GM12878 (cell line): ENCODE results near the gene MEI1. TPM values are rescaled to one million over a fixed set of nuclear protein-coding genes. Genes with fewer than 3 reads are reported as not detected.
A peak's percentile ranks its signal among the peaks of the same experiment; 100 is the strongest.

Experiments used
- ATAC-seq: fragments of 200-7000 bp; cut with Tn5 transposase; 3 replicates; pipeline ENCODE4 v1.9.1; 2020; ENCODE audit warnings: mild to moderate bottlenecking, moderate library complexity
- BruUV-seq: library from RNA; stranded (reverse); fragments of 400-500 nt; replicated peaks from 2 replicates; lab custom pipeline; 2021; lab: Mats Ljungman, UMichigan
- CTCF ChIA-PET: fragments of 300-600 bp; sonication (Branson Sonifier 250); formaldehyde crosslinking; extraction: SDS; loops from one replicate; lab custom pipeline; 2021; ENCODE audit warnings: inconsistent platforms; lab: Yijun Ruan, JAX
- POLR2A ChIA-PET: fragments of 350-600 bp; formaldehyde crosslinking; extraction: SDS; loops from one replicate; lab custom pipeline; 2021; ENCODE audit warnings: inconsistent platforms; lab: Charles Lee
- RAD21 ChIA-PET: fragments of 300-600 bp; sonication (Branson Sonifier 250); formaldehyde crosslinking; loops from one replicate; lab custom pipeline; 2023; ENCODE audit warnings: antibody characterized with exemption; ENCODE audit not compliant: unreplicated experiment; lab: Charles Lee
- SMC1A ChIA-PET: fragments of 300-600 bp; sonication (Branson Sonifier 250); formaldehyde crosslinking; loops from one replicate; lab custom pipeline; 2023; ENCODE audit not compliant: unreplicated experiment, uncharacterized antibody; lab: Charles Lee
- DNase-seq: peaks from one replicate; pipeline ENCODE4 v3.0.0-alpha.2; 2011; ENCODE audit warnings: low read depth, low spot score
- FAIRE-seq: peaks from 3 replicates; lab custom pipeline; 2011; peaks lifted over from hg19 to GRCh38; lab: Jason Lieb, UNC
- H2AFZ ChIP-seq: 2 replicates; pipeline ENCODE4 v1.6.0; 2011; ENCODE audit warnings: low read depth, low read length, control low read depth; ENCODE audit not compliant: control insufficient read depth
- H3K27ac ChIP-seq: 2 replicates; pipeline ENCODE4 v1.5.1; 2011; ENCODE audit warnings: control low read depth; ENCODE audit not compliant: control insufficient read depth, insufficient read depth
- H3K27me3 ChIP-seq, 2 experiments: replicated peaks in 1 of 2; 2 replicates each; pipeline versions ENCODE4 v1.6.0 to v1.6.1; 2011; ENCODE audit warnings: low read length in 1 of 2; ENCODE audit not compliant: control insufficient read depth in 2 of 2, insufficient read depth in 2 of 2
- H3K36me3 ChIP-seq, 2 experiments: 2 replicates each; pipeline ENCODE4 v1.5.1; 2011; ENCODE audit warnings: low read length in 1 of 2; ENCODE audit not compliant: control insufficient read depth in 2 of 2, insufficient read depth in 2 of 2
- H3K4me1 ChIP-seq: 2 replicates; pipeline ENCODE4 v1.6.1; 2011; ENCODE audit warnings: mild to moderate bottlenecking, low read length, moderate library complexity, mixed read lengths; ENCODE audit not compliant: control insufficient read depth, insufficient read depth
- H3K4me2 ChIP-seq: 2 replicates; pipeline ENCODE4 v1.6.0; 2011; ENCODE audit warnings: control low read depth; ENCODE audit not compliant: control insufficient read depth, insufficient read depth
- H3K4me3 ChIP-seq: fragments of 200-600 bp; sonication (generic); 2 replicates; pipeline ENCODE4 v1.5.1; 2016
- H3K79me2 ChIP-seq: 2 replicates; pipeline ENCODE4 v1.6.0; 2011; ENCODE audit warnings: low read length; ENCODE audit not compliant: control insufficient read depth, insufficient read depth
- H3K9ac ChIP-seq: 2 replicates; pipeline ENCODE4 v1.8.0; 2011; ENCODE audit warnings: low read length, control low read depth, mixed read lengths; ENCODE audit not compliant: control insufficient read depth, insufficient read depth
- H3K9me3 ChIP-seq: replicated peaks from 3 replicates; pipeline ENCODE4 v1.5.1; 2011; ENCODE audit warnings: mild to moderate bottlenecking, low read length; ENCODE audit not compliant: control insufficient read depth, insufficient read depth
- H4K20me1 ChIP-seq: 2 replicates; pipeline ENCODE4 v1.6.0; 2011; ENCODE audit not compliant: control insufficient read depth, insufficient read depth
- ATF7 ChIP-seq: fragments of 450-650 bp; IDR thresholded peaks from 2 replicates; pipeline ENCODE4 v1.6.1; 2016; ENCODE audit warnings: low read depth, mild to moderate bottlenecking
- CHD2 ChIP-seq: IDR thresholded peaks from 2 replicates; pipeline ENCODE4 v1.6.1; 2011; ENCODE audit warnings: low read depth, low read length, improper control_type of control experiment, borderline replicate concordance
- EZH2 ChIP-seq: IDR thresholded peaks from 2 replicates; pipeline ENCODE4 v1.6.1; 2012; ENCODE audit warnings: low read depth, mild to moderate bottlenecking, control low read depth, inconsistent platforms, low read length, borderline replicate concordance; ENCODE audit not compliant: control insufficient read depth
- IRF4 ChIP-seq: IDR thresholded peaks from 2 replicates; pipeline ENCODE4 v1.6.1; 2011; ENCODE audit warnings: low read depth, low read length
- JUND ChIP-seq: IDR thresholded peaks from 2 replicates; pipeline ENCODE4 v1.6.1; 2012; ENCODE audit warnings: low read depth, mild to moderate bottlenecking, low read length, improper control_type of control experiment, moderate library complexity
- LARP7 ChIP-seq: fragments of 450-650 bp; IDR thresholded peaks from 2 replicates; pipeline ENCODE4 v1.6.1; 2017; ENCODE audit warnings: mild to moderate bottlenecking
- NFYB ChIP-seq: IDR thresholded peaks from 2 replicates; pipeline ENCODE4 v1.6.1; 2011; ENCODE audit warnings: low read depth, mild to moderate bottlenecking, low read length, improper control_type of control experiment, moderate library complexity; ENCODE audit not compliant: insufficient read depth
- PAX5 ChIP-seq: IDR thresholded peaks from 2 replicates; pipeline ENCODE4 v1.6.1; 2011; ENCODE audit warnings: low read depth, low read length, borderline replicate concordance
- PAX8 ChIP-seq: fragments of 450-650 bp; IDR thresholded peaks from 2 replicates; pipeline ENCODE4 v1.6.1; 2017; ENCODE audit warnings: mild to moderate bottlenecking, moderate library complexity
- PML ChIP-seq: IDR thresholded peaks from 2 replicates; pipeline ENCODE4 v1.6.1; 2012; ENCODE audit warnings: low read length, inconsistent platforms
- POLR2AphosphoS5 ChIP-seq: IDR thresholded peaks from 2 replicates; pipeline ENCODE4 v1.6.1; 2011; ENCODE audit warnings: mild to moderate bottlenecking, low read length, inconsistent platforms
- RBBP5 ChIP-seq: fragments of 200-600 bp; sonication (generic); conservative IDR thresholded peaks from 2 replicates; pipeline ENCODE4 v1.6.1; 2016
- RFX5 ChIP-seq: IDR thresholded peaks from 2 replicates; pipeline ENCODE4 v1.6.1; 2011; ENCODE audit warnings: low read depth, low read length, improper control_type of control experiment
- SMAD1 ChIP-seq: fragments of 450-650 bp; IDR thresholded peaks from 2 replicates; pipeline ENCODE4 v1.6.1; 2018; ENCODE audit warnings: mild to moderate bottlenecking, low read depth; ENCODE audit not compliant: partially characterized antibody
- SUZ12 ChIP-seq: fragments of 200-600 bp; sonication (generic); IDR thresholded peaks from one replicate; pipeline ENCODE4 v1.6.1; 2018; ENCODE audit warnings: antibody characterized with exemption, mild to moderate bottlenecking; ENCODE audit not compliant: unreplicated experiment
- TCF7 ChIP-seq: IDR thresholded peaks from 2 replicates; pipeline ENCODE4 v1.6.1; 2014; ENCODE audit warnings: antibody characterized with exemption, borderline replicate concordance
- YBX1 ChIP-seq: fragments of 450-650 bp; IDR thresholded peaks from 2 replicates; pipeline ENCODE4 v1.6.1; 2016; ENCODE audit warnings: antibody characterized with exemption
- WGBS: methylation state at CpG from one replicate; pipeline ENCODE4 v1.1.6; 2016; ENCODE audit warnings: low lambda C conversion rate; ENCODE audit not compliant: insufficient replicate concordance, insufficient coverage; ENCODE audit errors: missing lambda C conversion rate; 5-methylcytosine and 5-hydroxymethylcytosine counted together
- in situ Hi-C: fragments of 300-500 bp; cut with MboI; formaldehyde crosslinking; loops from 9 replicates; pipeline ENCODE4 v1.14.3; 2018; ENCODE audit warnings: mixed read lengths
- intact Hi-C: fragments of 100-400 bp; cut with micrococcal nuclease; formaldehyde crosslinking; loops from one replicate; pipeline ENCODE4 v1.14.2; 2022; ENCODE audit not compliant: unreplicated experiment
- polyA plus RNA-seq, 11 experiments: library from polyadenylated mRNA; depleted of rRNA in 4 of 11; unstranded in 6 of 11; stranded (reverse) in 5 of 11; fragments of >200 nt; fragmentation: Nextera tagmentation in 4 of 11; fragmentation: Illumina TruSeq in 1 of 11; extraction: Ambion mirVana in 4 of 11; extraction: Trizol in 1 of 11; gene quantifications; 1 replicate in 1 of 11; 2 replicates in 10 of 11; pipeline versions ENCODE4 v1.2.1 to v1.2.3, GENCODE V29; 2011 to 2016; ENCODE audit warnings: inconsistent platforms in 2 of 11, missing spikeins in 2 of 11, low read depth in 1 of 11
- total RNA-seq, 4 experiments: library from RNA; depleted of rRNA in 3 of 4; stranded (reverse); fragments of >200 nt in 3 of 4; fragmentation: Illumina TruSeq in 1 of 4; extraction: Trizol in 1 of 4; gene quantifications; 2 replicates each; pipeline versions ENCODE4 v1.2.1 to v1.2.3, GENCODE V29; 2013 to 2021
- TF ChIP-seq, protein P1 (sequence below): IDR thresholded peaks from 2 replicates; pipeline ENCODE4 v1.6.1; 2012; ENCODE audit warnings: improper control_type of control experiment, low read depth, low read length; ENCODE audit not compliant: insufficient replicate concordance
- TF ChIP-seq, protein P2 (sequence below): IDR thresholded peaks from 2 replicates; pipeline ENCODE4 v1.6.1; 2012; ENCODE audit warnings: low read depth, low read length, improper control_type of control experiment

The MEI1 gene
- total and polyA plus RNA-seq, 10 of the 15 experiments (the other 5 are each of a cell fraction or from before 2014, with no cell fraction given): 27.9 to 48.9 (median 35.8) TPM

DNA sequence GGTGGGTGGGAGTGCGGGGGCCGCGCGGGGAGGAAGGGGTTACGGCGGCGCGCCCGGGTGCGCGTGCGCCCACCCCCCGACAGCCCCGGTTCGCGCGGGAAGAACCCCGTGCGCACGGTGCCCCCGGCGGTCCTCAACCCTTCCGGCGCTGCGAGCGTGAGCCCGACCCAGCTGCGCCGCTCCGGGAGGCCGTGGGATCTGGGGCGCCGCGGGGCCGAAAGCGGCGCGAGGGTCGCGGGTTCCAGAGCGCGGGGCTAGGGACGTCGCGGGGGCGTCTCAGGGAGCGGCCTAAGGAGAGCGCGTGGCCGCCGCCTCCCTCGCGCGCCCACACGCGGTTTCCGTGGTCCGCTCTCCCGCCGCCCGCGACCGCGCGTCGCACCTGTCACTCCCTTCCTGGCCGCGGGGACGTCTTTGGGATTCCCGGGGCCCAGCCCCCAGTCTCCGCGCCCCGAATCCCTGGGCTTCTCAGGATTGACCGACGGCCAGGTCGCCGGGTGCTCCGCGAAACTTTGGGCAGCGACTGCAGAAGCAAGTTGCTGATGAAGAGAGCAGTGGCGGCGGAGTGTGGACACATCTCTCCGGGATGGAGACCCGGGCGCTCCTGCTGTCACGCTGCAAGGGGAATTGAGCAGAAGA, 134.2 kb downstream of the MEI1 start:
- BruUV-seq: no TSS peak
- Histone ChIP-seq H2AFZ (no peak overlapping the region), H3K4me1 (peaks cover 13% of the 10 kb centered on the region), H4K20me1 (no peaks in the 10 kb centered on the region; the same call in 1 of the 2 replicates), H3K27ac (peak overlapping the region; percentile 95), H3K9me3 (no peaks in the 10 kb centered on the region; the same call in 2 of the 3 replicates), H3K4me3 (peak overlapping the region; percentile 92), H3K9ac (peak overlapping the region; percentile 88), H3K27me3 (no peaks in the 10 kb centered on the region), H3K4me2 (peak overlapping the region; percentile 73; the same call in 1 of the 2 replicates), H3K79me2 (peaks cover 65% of the 10 kb centered on the region), H3K36me3 (peaks cover 2 to 17% of the 10 kb centered on the region in 2 experiments; a peak in 3 of 4 replicates)
- ChIA-PET POLR2A (interaction anchor here (0.6 to 7.8 kb wide), 20 partner anchors 11 to 365 kb away, joined by 3 to 72 read pairs (median 6); partner anchors contain the start of genes ACO2, CCDC134, CENPM and NDUFA6), SMC1A (interaction anchor here (0.7 to 6.2 kb wide), 19 partner anchors 12 to 118 kb away, joined by 3 to 62 read pairs (median 8); partner anchors contain the start of genes CCDC134 and SMIM45), CTCF (interaction anchor here (0.6 to 5.2 kb wide), 15 partner anchors 9 to 136 kb away, joined by 3 to 51 read pairs (median 6); no protein-coding TSS in a partner anchor), RAD21 (interaction anchor here (0.6 to 11.0 kb wide), 17 partner anchors 10 to 137 kb away, joined by 3 to 84 read pairs (median 4); partner anchors contain the start of genes CCDC134 and TNFRSF13C)
- in situ Hi-C loops (loop anchor here (5.0 kb wide), 1 partner anchor 114 kb away; the partner anchor contains the start of gene CENPM), intact Hi-C loops (loop anchor here (1.0 to 5.0 kb wide), 4 partner anchors 29 to 605 kb away; no protein-coding TSS in a partner anchor)
- 1% methylated on average over 78 of the region's 86 CpGs for WGBS
- FAIRE-seq: no peak
- ATAC-seq: peak; percentile 15
- no peak for DNase-seq
- TF ChIP-seq JUND (no peak), LARP7 (peak; percentile 92), POLR2AphosphoS5 (no peak), SMAD1 (no peak), EZH2 (no peak), TCF7 (no peak), PAX8 (no peak), NFYB (no peak), YBX1 (no peak), RBBP5 (no peak), RFX5 (no peak), IRF4 (no peak), CHD2 (no peak), PAX5 (no peak), ATF7 (no peak), SUZ12 (no peak), PML (no peak)
- TF ChIP-seq, protein P1, sequence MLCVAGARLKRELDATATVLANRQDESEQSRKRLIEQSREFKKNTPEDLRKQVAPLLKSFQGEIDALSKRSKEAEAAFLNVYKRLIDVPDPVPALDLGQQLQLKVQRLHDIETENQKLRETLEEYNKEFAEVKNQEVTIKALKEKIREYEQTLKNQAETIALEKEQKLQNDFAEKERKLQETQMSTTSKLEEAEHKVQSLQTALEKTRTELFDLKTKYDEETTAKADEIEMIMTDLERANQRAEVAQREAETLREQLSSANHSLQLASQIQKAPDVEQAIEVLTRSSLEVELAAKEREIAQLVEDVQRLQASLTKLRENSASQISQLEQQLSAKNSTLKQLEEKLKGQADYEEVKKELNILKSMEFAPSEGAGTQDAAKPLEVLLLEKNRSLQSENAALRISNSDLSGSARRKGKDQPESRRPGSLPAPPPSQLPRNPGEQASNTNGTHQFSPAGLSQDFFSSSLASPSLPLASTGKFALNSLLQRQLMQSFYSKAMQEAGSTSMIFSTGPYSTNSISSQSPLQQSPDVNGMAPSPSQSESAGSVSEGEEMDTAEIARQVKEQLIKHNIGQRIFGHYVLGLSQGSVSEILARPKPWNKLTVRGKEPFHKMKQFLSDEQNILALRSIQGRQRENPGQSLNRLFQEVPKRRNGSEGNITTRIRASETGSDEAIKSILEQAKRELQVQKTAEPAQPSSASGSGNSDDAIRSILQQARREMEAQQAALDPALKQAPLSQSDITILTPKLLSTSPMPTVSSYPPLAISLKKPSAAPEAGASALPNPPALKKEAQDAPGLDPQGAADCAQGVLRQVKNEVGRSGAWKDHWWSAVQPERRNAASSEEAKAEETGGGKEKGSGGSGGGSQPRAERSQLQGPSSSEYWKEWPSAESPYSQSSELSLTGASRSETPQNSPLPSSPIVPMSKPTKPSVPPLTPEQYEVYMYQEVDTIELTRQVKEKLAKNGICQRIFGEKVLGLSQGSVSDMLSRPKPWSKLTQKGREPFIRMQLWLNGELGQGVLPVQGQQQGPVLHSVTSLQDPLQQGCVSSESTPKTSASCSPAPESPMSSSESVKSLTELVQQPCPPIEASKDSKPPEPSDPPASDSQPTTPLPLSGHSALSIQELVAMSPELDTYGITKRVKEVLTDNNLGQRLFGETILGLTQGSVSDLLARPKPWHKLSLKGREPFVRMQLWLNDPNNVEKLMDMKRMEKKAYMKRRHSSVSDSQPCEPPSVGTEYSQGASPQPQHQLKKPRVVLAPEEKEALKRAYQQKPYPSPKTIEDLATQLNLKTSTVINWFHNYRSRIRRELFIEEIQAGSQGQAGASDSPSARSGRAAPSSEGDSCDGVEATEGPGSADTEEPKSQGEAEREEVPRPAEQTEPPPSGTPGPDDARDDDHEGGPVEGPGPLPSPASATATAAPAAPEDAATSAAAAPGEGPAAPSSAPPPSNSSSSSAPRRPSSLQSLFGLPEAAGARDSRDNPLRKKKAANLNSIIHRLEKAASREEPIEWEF: no peak
- TF ChIP-seq, protein P2, sequence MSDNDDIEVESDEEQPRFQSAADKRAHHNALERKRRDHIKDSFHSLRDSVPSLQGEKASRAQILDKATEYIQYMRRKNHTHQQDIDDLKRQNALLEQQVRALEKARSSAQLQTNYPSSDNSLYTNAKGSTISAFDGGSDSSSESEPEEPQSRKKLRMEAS: no peak
